GM13977 (cell line): ENCODE results near the gene SOX12.
"Not testable (repeated sequence)": the region's sequence is repeated elsewhere in the genome, so short reads cannot be mapped to it uniquely, and the experiment has no call there.

ENCODE experiments used
- DNase-seq: peaks from one replicate; pipeline ENCODE4 v3.0.0; 2012; ENCODE audit warnings: low spot score
- in situ Hi-C: fragments of 300-500 bp; cut with MboI; formaldehyde crosslinking; loops from one replicate; pipeline ENCODE4 v1.12.0; 2022; ENCODE audit warnings: low sequenced_read_pairs, low pct_unique_long_range_greater_than_20kb, mixed read lengths, inconsistent platforms; ENCODE audit not compliant: unreplicated experiment
- TF ChIP-seq, protein P1 (sequence below): IDR thresholded peaks from 2 replicates; pipeline ENCODE4 v1.5.1; 2012; ENCODE audit warnings: mild to moderate bottlenecking, control low read depth; ENCODE audit not compliant: insufficient read depth; ENCODE audit errors: extremely low read depth, missing control alignments

SOX12 gene

DNA sequence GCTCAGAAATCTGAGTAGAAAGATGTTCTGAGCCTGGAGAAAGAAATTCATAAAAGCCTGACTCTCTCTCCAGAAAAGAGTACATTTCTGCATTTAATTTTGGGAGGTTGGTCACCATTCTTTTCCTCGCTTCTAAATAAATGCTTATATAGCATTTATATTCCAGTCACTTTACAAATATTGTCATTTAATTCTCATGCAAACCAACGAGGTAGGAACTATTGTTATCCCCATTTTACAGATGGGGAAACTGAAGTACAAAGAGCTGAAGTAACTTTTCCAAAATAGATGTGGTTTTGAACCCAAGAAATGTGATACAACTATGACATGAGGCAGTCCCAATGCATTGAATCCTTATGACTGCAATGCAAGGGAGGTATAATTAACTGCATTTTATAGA, 50.7 kb downstream of the SOX12 start:
- TF ChIP-seq, protein P1, sequence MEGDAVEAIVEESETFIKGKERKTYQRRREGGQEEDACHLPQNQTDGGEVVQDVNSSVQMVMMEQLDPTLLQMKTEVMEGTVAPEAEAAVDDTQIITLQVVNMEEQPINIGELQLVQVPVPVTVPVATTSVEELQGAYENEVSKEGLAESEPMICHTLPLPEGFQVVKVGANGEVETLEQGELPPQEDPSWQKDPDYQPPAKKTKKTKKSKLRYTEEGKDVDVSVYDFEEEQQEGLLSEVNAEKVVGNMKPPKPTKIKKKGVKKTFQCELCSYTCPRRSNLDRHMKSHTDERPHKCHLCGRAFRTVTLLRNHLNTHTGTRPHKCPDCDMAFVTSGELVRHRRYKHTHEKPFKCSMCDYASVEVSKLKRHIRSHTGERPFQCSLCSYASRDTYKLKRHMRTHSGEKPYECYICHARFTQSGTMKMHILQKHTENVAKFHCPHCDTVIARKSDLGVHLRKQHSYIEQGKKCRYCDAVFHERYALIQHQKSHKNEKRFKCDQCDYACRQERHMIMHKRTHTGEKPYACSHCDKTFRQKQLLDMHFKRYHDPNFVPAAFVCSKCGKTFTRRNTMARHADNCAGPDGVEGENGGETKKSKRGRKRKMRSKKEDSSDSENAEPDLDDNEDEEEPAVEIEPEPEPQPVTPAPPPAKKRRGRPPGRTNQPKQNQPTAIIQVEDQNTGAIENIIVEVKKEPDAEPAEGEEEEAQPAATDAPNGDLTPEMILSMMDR = no peak
- no peak for DNase-seq
- in situ Hi-C loops = no loop called here

DNA sequence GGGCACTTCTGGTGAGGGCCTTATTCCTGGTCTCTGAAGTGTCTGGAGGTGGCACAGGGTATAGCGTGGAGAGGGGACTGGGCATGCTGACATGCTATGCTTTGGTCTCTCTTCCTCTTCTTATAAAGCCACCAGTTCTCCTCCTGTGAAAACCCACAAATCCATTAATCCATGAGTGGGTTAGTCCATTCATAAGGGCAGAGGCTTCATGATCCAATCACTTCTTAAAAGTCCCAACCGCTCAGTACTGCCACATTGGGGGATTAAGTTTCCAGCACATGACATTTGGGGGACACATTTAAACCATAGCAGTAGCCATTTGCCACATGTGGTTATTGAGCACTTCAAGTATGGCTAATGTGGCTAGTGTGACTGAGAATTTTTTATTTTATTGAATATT, 51.4 kb downstream of the SOX12 start:
- TF ChIP-seq, protein P1 = no peak
- DNase-seq = no peak

DNA sequence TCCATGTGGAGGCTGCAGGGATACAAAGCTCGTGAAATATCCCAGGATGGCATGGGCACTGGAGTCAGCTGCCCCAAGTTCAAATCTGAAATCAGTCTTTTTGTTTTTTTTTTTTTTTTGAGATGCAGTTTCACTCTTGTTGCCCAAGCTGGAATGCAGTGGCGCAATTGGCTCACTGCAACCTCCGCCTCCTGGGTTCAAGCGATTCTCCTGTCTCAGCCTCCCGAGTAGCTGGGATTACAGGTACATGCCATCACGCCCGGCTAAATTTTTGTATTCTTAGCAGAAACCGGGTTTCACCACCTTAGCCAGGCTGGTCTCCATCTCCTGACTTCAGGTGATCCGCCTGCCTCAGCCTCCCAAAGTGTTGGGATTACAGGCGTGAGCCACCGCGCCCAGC, 52.2 kb downstream of the SOX12 start:
- DNase-seq, in situ Hi-C loops: not testable (repeated sequence)

More for the DNA sequence above, 51.4 kb downstream of the SOX12 start:
- in situ Hi-C loops = no loop called here

DNA sequence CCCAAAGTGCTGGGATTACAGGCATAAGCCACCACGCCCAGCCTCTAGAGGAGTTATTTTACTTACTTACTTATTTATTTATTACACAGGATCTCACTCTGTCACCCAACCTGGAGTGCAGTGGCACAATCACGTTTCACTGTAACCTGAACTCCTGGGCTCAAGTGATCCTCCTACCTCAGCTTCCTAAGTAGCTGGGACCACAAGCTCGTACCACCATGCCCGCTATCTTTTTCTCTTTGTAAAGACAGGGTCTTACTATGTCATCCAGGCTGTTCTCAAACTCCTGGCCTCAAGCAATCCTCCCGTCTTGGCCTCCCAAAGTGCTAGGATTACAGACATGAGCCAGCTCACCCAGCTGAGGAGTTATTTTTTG, 53.6 kb downstream of the SOX12 start:
- in situ Hi-C loops = no loop called here
- DNase-seq = no peak
- TF ChIP-seq, protein P1 = no peak
